ENCODE data around the gene TMC7. TPM values are rescaled to one million over a fixed set of nuclear protein-coding genes. Genes with fewer than 3 reads are reported as not detected.

Gene TMC7
- total RNA-seq, 1 experiment from 2014 or later, result 4.3 TPM

GRCh38 chr16:18938986-18939385 is 44.7 kb upstream of the TMC7 start:
- no peak overlapping the region for H3K4ac ChIP-seq (ENCODE audit: low read depth, low read length)
- H3K4me3 Mint-ChIP-seq, result no peak overlapping the region
- no peak overlapping the region for H2BK5ac ChIP-seq (ENCODE audit: insufficient read length, low read length)
- H2BK15ac ChIP-seq (ENCODE audit: low read depth, low read length), result no peak overlapping the region
- no peak overlapping the region for H3K56ac ChIP-seq (ENCODE audit: insufficient read length, low read depth, low read length)
- H3K9ac ChIP-seq (ENCODE audit: extremely low read depth, insufficient read length, low read length), result no peak overlapping the region
- no peak overlapping the region for H3K27ac Mint-ChIP-seq
- H3K79me2 ChIP-seq (ENCODE audit: insufficient read depth, low read length), result no peaks in the 10 kb centered on the region
- H2BK20ac ChIP-seq (ENCODE audit: low read depth, low read length, poor library complexity, severe bottlenecking), result no peak overlapping the region
- no peaks in the 10 kb centered on the region for H3K9me3 Mint-ChIP-seq
- no peak overlapping the region for H3K18ac ChIP-seq (ENCODE audit: insufficient read length, low read depth, low read length)
- no peak overlapping the region for H3T11ph ChIP-seq (ENCODE audit: low read length)
- DNase-seq, result no peak
- H4K5ac ChIP-seq (ENCODE audit: insufficient read length, low read depth, low read length), result no peak overlapping the region
- TF ChIP-seq CTCF (conservative IDR thresholded peaks at IDR 0.05), result no peak
- no peak overlapping the region for H3K23ac ChIP-seq (ENCODE audit: insufficient read length, low read depth, low read length)
- H3K79me1 ChIP-seq (ENCODE audit: insufficient read depth, low read depth, low read length, poor library complexity, severe bottlenecking), result no peaks in the 10 kb centered on the region
- H3K27ac ChIP-seq (ENCODE audit: insufficient read length, low read depth, low read length), result no peak overlapping the region
- H4K20me1 ChIP-seq (ENCODE audit: control insufficient read depth, insufficient read depth, insufficient read length), result no peaks in the 10 kb centered on the region
- H3K4me1 ChIP-seq (ENCODE audit: insufficient read depth, low read length), result no peaks in the 10 kb centered on the region
- H3K27me3 ChIP-seq (ENCODE audit: insufficient read depth, low read length), result no peaks in the 10 kb centered on the region
- no peak overlapping the region for H3K4me2 ChIP-seq (ENCODE audit: insufficient read depth, insufficient read length, low read length)
- no peaks in the 10 kb centered on the region for H3K36me3 Mint-ChIP-seq (ENCODE audit: insufficient read depth in 1 of 3, low read depth in 3 of 3)
- H3K27me3 Mint-ChIP-seq (ENCODE audit: low read depth), result peaks cover 1% of the 10 kb centered on the region
- H2BK12ac ChIP-seq (ENCODE audit: insufficient read length, low read depth, low read length), result no peak overlapping the region
- no peaks in the 10 kb centered on the region for H3K23me2 ChIP-seq (ENCODE audit: insufficient read length, low read depth, low read length, poor library complexity, severe bottlenecking)
- WGBS (ENCODE audit: extremely low coverage, insufficient read length, low lambda C conversion rate), result no CpG with 5 or more reads among the region's 9 CpGs
- no peak overlapping the region for H2AK5ac ChIP-seq (ENCODE audit: insufficient read length, low read length)
- no peak overlapping the region for H3K14ac ChIP-seq (ENCODE audit: insufficient read depth, low read length)
- no peak overlapping the region for H4K91ac ChIP-seq (ENCODE audit: insufficient read length, low read depth, low read length)
- no peaks in the 10 kb centered on the region for H3K4me1 Mint-ChIP-seq
- no peak overlapping the region for H2BK120ac ChIP-seq (ENCODE audit: low read depth, low read length, poor library complexity, severe bottlenecking)
- H4K8ac ChIP-seq (replicated peaks; ENCODE audit: insufficient read length, low read depth, low read length), result no peak overlapping the region
- no peak overlapping the region for H2AFZ ChIP-seq (ENCODE audit: low read length)
- no peaks in the 10 kb centered on the region for H3K9me3 ChIP-seq (ENCODE audit: control insufficient read depth, low read depth, low read length)
